ENCODE data around the gene HHEX. TPM values are rescaled to one million over a fixed set of nuclear protein-coding genes. Genes with fewer than 3 reads are reported as not detected.

HHEX gene
- total and polyA plus RNA-seq, 4 donors: 16.2 to 42.2 (median 34.2) TPM

GRCh38 chr10:92693534-92693893, 3.8 kb downstream of the HHEX start (continued):
- TF ChIP-seq REST (IDR thresholded peaks at IDR 0.05) (no peak), ATF3 (IDR thresholded peaks at IDR 0.05) (no peak)

GRCh38 chr10:92695679-92696605, 6.2 kb downstream of the HHEX start:
- Histone ChIP-seq H3K36me3 (ENCODE audit: control insufficient read depth in 4 of 4, insufficient read depth in 3 of 4, low read depth in 1 of 4, low read length in 3 of 4) (peaks cover 0 to 15% (median 3%) of the 10 kb centered on the region in 4 donors), H3K27me3 (ENCODE audit: control insufficient read depth in 4 of 4, insufficient read depth in 4 of 4, low read length in 3 of 4) (no peaks in the 10 kb centered on the region), H3K9ac (ENCODE audit: low read depth in 1 of 2, low read length in 2 of 2) (peak overlapping the region; percentile 59 to 92), H3K27ac (ENCODE audit: low read depth in 1 of 2, low read length in 2 of 2) (peak overlapping the region; percentile 91 to 97), H3K4me1 (ENCODE audit: control insufficient read depth in 4 of 4, insufficient read depth in 4 of 4, low read length in 3 of 4) (peaks cover 18 to 64% (median 43%) of the 10 kb centered on the region in 4 donors), H3K4me3 (ENCODE audit: low read depth in 1 of 3, low read length in 3 of 3) (peak overlapping the region; percentile 11 to 48 (median 24)), H3K9me3 (ENCODE audit: control insufficient read depth in 4 of 4, low read length in 3 of 4) (no peaks in the 10 kb centered on the region)
- WGBS: 34% methylated on average over 61 of the region's 61 CpGs
- DNase-seq (ENCODE audit: low spot score): peak; percentile 55
- TF ChIP-seq REST (IDR thresholded peaks at IDR 0.05) (peak; percentile 15), FOXA1 (IDR thresholded peaks at IDR 0.05) (no peak), FOXA2 (IDR thresholded peaks at IDR 0.05) (peak; percentile 10)

GRCh38 chr10:92696606-92697383, 7.0 kb downstream of the HHEX start:
- Histone ChIP-seq H3K9me3 (ENCODE audit: control insufficient read depth in 4 of 4, low read length in 3 of 4) (no peaks in the 10 kb centered on the region), H3K27ac (ENCODE audit: low read depth in 1 of 2, low read length in 2 of 2) (peak overlapping the region; percentile 91 to 97), H3K27me3 (ENCODE audit: control insufficient read depth in 4 of 4, insufficient read depth in 4 of 4, low read length in 3 of 4) (no peaks in the 10 kb centered on the region), H3K9ac (ENCODE audit: low read depth in 1 of 2, low read length in 2 of 2) (peak overlapping the region; percentile 35 to 67), H3K36me3 (ENCODE audit: control insufficient read depth in 4 of 4, insufficient read depth in 3 of 4, low read depth in 1 of 4, low read length in 3 of 4) (peaks cover 0 to 15% (median 2%) of the 10 kb centered on the region in 4 donors), H3K4me1 (ENCODE audit: control insufficient read depth in 4 of 4, insufficient read depth in 4 of 4, low read length in 3 of 4) (peaks cover 18 to 64% (median 43%) of the 10 kb centered on the region in 4 donors), H3K4me3 (ENCODE audit: low read depth in 1 of 3, low read length in 3 of 3) (peak overlapping the region in 2 of 3 donors; percentile 17 to 24)
- 53% methylated on average over 7 of the region's 7 CpGs for WGBS
- no peak for DNase-seq (ENCODE audit: low spot score)
- no peak for TF ChIP-seq SP1 (IDR thresholded peaks at IDR 0.05)
- no peak for TF ChIP-seq NR2F2 (IDR thresholded peaks at IDR 0.05)
- peak; percentile 55 to 67 for TF ChIP-seq HNF4A (conservative IDR thresholded peaks at IDR 0.05)
- TF ChIP-seq REST (IDR thresholded peaks at IDR 0.05): no peak
- TF ChIP-seq RXRA (IDR thresholded peaks at IDR 0.05): no peak
- no peak for TF ChIP-seq CTCF (IDR thresholded peaks at IDR 0.05; ENCODE audit: low read depth, low read length, missing input control)
- TF ChIP-seq JUND (IDR thresholded peaks at IDR 0.05): no peak
- TF ChIP-seq ATF3 (IDR thresholded peaks at IDR 0.05): no peak
- TF ChIP-seq RAD21 (IDR thresholded peaks at IDR 0.05): no peak
- TF ChIP-seq HNF4G (IDR thresholded peaks at IDR 0.05): peak; percentile 6
- TF ChIP-seq FOXA2 (IDR thresholded peaks at IDR 0.05): no peak
